IMR-90 (cell line): Measurements from ENCODE around the gene SUDS3. TPM values are rescaled to one million over a fixed set of nuclear protein-coding genes. Genes with fewer than 3 reads are reported as not detected.

Experiments
- ATAC-seq: fragments of 200-7000 bp; cut with Tn5 transposase; 2 replicates; pipeline ENCODE4 v1.9.1; 2020; ENCODE audit warnings: low read depth, mild to moderate bottlenecking, moderate library complexity
- BruUV-seq: library from RNA; stranded (reverse); fragments of 400-500 nt; replicated peaks from 2 replicates; lab custom pipeline; 2021; lab: Mats Ljungman, UMichigan
- CTCF ChIA-PET: fragments of 300-600 bp; formaldehyde crosslinking; extraction: SDS; loops from one replicate; lab custom pipeline; 2021; ENCODE audit warnings: antibody characterized with exemption; lab: Yijun Ruan, JAX
- POLR2A ChIA-PET: fragments of 300-600 bp; sonication (Branson Sonifier 250); formaldehyde crosslinking; loops from one replicate; lab custom pipeline; 2022; ENCODE audit warnings: antibody characterized with exemption; ENCODE audit not compliant: unreplicated experiment; lab: Charles Lee
- DNase-seq: peaks from one replicate; pipeline ENCODE4 v3.0.0; 2013
- H2AFZ ChIP-seq: replicated peaks from 2 replicates; pipeline ENCODE3; 2013; ENCODE audit warnings: low read length, mild to moderate bottlenecking; ENCODE audit not compliant: poor library complexity
- H2AK5ac ChIP-seq: 2 replicates; pipeline ENCODE4 v1.6.1; 2013; ENCODE audit warnings: low read depth, low read length, inconsistent platforms
- H2AK9ac ChIP-seq: replicated peaks from 2 replicates; pipeline ENCODE3; 2013; ENCODE audit warnings: mild to moderate bottlenecking, low read depth, low read length, moderate library complexity; ENCODE audit not compliant: poor library complexity
- H2BK120ac ChIP-seq: 2 replicates; pipeline ENCODE4 v1.6.1; 2013; ENCODE audit warnings: low read depth, low read length, inconsistent platforms
- H2BK15ac ChIP-seq: 3 replicates; pipeline ENCODE4 v1.6.1; 2013; ENCODE audit warnings: low read depth, low read length, inconsistent platforms
- H2BK20ac ChIP-seq: 2 replicates; pipeline ENCODE4 v1.6.1; 2013; ENCODE audit warnings: low read depth, mild to moderate bottlenecking, inconsistent platforms, low read length, moderate library complexity
- H2BK5ac ChIP-seq: 2 replicates; pipeline ENCODE4 v1.6.1; 2013; ENCODE audit warnings: mild to moderate bottlenecking, low read depth, low read length, inconsistent platforms; ENCODE audit not compliant: poor library complexity, severe bottlenecking
- H3K14ac ChIP-seq: replicated peaks from 2 replicates; pipeline ENCODE4 v1.6.1; 2013; ENCODE audit warnings: low read depth, low read length, inconsistent platforms
- H3K18ac ChIP-seq: 2 replicates; pipeline ENCODE4 v1.6.1; 2013; ENCODE audit warnings: low read depth, low read length, control low read depth
- H3K23ac ChIP-seq: 2 replicates; pipeline ENCODE4 v1.6.1; 2013; ENCODE audit warnings: low read depth, low read length, inconsistent platforms
- H3K27ac ChIP-seq: 2 replicates; pipeline ENCODE4 v1.5.1; 2013; ENCODE audit warnings: mild to moderate bottlenecking, control low read depth, low read length; ENCODE audit not compliant: insufficient read depth
- H3K27me3 ChIP-seq: 2 replicates; pipeline ENCODE4 v1.6.1; 2013; ENCODE audit warnings: low read length; ENCODE audit not compliant: control insufficient read depth, insufficient read depth
- H3K36me3 ChIP-seq: 2 replicates; pipeline ENCODE4 v1.6.1; 2013; ENCODE audit warnings: low read length, mixed read lengths; ENCODE audit not compliant: control insufficient read depth, insufficient read depth
- H3K4ac ChIP-seq: 2 replicates; pipeline ENCODE4 v1.6.1; 2013; ENCODE audit warnings: low read depth, low read length, inconsistent platforms
- H3K4me1 ChIP-seq: 2 replicates; pipeline ENCODE4 v1.6.1; 2013; ENCODE audit warnings: low read length, mixed read lengths; ENCODE audit not compliant: control insufficient read depth, insufficient read depth
- H3K4me2 ChIP-seq: 2 replicates; pipeline ENCODE4 v1.6.1; 2013; ENCODE audit warnings: low read depth, mild to moderate bottlenecking, control low read depth, low read length, moderate library complexity
- H3K4me3 ChIP-seq: 2 replicates; pipeline ENCODE4 v1.5.1; 2013; ENCODE audit warnings: low read depth, mild to moderate bottlenecking, control low read depth, low read length, moderate library complexity; ENCODE audit not compliant: insufficient read depth
- H3K56ac ChIP-seq: 2 replicates; pipeline ENCODE4 v1.6.1; 2013; ENCODE audit warnings: low read length, inconsistent platforms; ENCODE audit not compliant: insufficient read depth; ENCODE audit errors: extremely low read depth
- H3K79me1 ChIP-seq, 2 experiments: 2 replicates each; pipeline ENCODE4 v1.6.1; 2013; ENCODE audit warnings: low read length in 2 of 2, inconsistent platforms in 1 of 2, low read depth in 1 of 2
- H3K9ac ChIP-seq: 2 replicates; pipeline ENCODE4 v1.6.1; 2013; ENCODE audit warnings: low read depth, low read length, control low read depth
- H3K9me1 ChIP-seq: 2 replicates; pipeline ENCODE4 v1.6.1; 2013; ENCODE audit warnings: low read length, inconsistent platforms; ENCODE audit not compliant: insufficient read depth
- H3K9me3 ChIP-seq: 2 replicates; pipeline ENCODE4 v1.6.1; 2013; ENCODE audit warnings: low read length; ENCODE audit not compliant: control insufficient read depth, insufficient read depth
- H4K20me1 ChIP-seq: 2 replicates; pipeline ENCODE4 v1.6.1; 2013; ENCODE audit warnings: low read length, inconsistent platforms; ENCODE audit not compliant: insufficient read depth
- H4K5ac ChIP-seq: 2 replicates; pipeline ENCODE4 v1.6.1; 2013; ENCODE audit warnings: mild to moderate bottlenecking, low read depth, low read length, control low read depth
- H4K8ac ChIP-seq, 2 experiments: 2 replicates each; pipeline ENCODE4 v1.6.1; 2013; ENCODE audit warnings: low read depth in 2 of 2, low read length in 2 of 2, control low read depth in 1 of 2, inconsistent platforms in 1 of 2
- H4K91ac ChIP-seq: 2 replicates; pipeline ENCODE4 v1.6.1; 2013; ENCODE audit warnings: low read depth, low read length, inconsistent platforms; ENCODE audit not compliant: insufficient read depth
- BHLHE40 ChIP-seq: fragments of 150-350 bp; IDR thresholded peaks from 2 replicates; pipeline ENCODE4 v1.6.1; 2016; ENCODE audit warnings: mild to moderate bottlenecking, low read depth, low read length
- CEBPB ChIP-seq: IDR thresholded peaks from 2 replicates; pipeline ENCODE4 v1.6.1; 2012; ENCODE audit warnings: low read depth, low read length, improper control_type of control experiment
- CHD1 ChIP-seq: IDR thresholded peaks from 2 replicates; pipeline ENCODE4 v1.6.1; 2012; ENCODE audit warnings: low read depth, low read length, improper control_type of control experiment
- CTCF ChIP-seq: conservative IDR thresholded peaks from 2 replicates; pipeline ENCODE4 v1.5.1; 2012; ENCODE audit warnings: mild to moderate bottlenecking, low read depth, low read length, improper control_type of control experiment
- FOS ChIP-seq: fragments of 150-350 bp; IDR thresholded peaks from 2 replicates; pipeline ENCODE4 v1.6.1; 2016; ENCODE audit warnings: low read depth, low read length
- MAFK ChIP-seq: IDR thresholded peaks from 2 replicates; pipeline ENCODE4 v1.6.1; 2012; ENCODE audit warnings: low read depth, low read length, improper control_type of control experiment
- MAZ ChIP-seq: IDR thresholded peaks from 2 replicates; pipeline ENCODE4 v1.6.1; 2012; ENCODE audit warnings: low read depth, mild to moderate bottlenecking, low read length, improper control_type of control experiment, moderate library complexity, borderline replicate concordance
- MXI1 ChIP-seq: IDR thresholded peaks from 2 replicates; pipeline ENCODE4 v1.6.1; 2012; ENCODE audit warnings: low read depth, mild to moderate bottlenecking, low read length, moderate library complexity, borderline replicate concordance
- POLR2A ChIP-seq: IDR thresholded peaks from 2 replicates; pipeline ENCODE4 v1.6.1; 2012; ENCODE audit warnings: mild to moderate bottlenecking, low read depth, low read length
- RAD21 ChIP-seq: IDR thresholded peaks from 2 replicates; pipeline ENCODE4 v1.6.1; 2012; ENCODE audit warnings: low read length, improper control_type of control experiment
- RCOR1 ChIP-seq: IDR thresholded peaks from 2 replicates; pipeline ENCODE4 v1.6.1; 2012; ENCODE audit warnings: mild to moderate bottlenecking, low read length, improper control_type of control experiment; ENCODE audit not compliant: insufficient replicate concordance
- RFX5 ChIP-seq: IDR thresholded peaks from 2 replicates; pipeline ENCODE4 v1.8.0; 2012; ENCODE audit warnings: low read depth, mild to moderate bottlenecking, low read length, moderate library complexity
- SMC3 ChIP-seq: fragments of 150-350 bp; IDR thresholded peaks from 2 replicates; pipeline ENCODE4 v1.6.1; 2016; ENCODE audit warnings: low read depth, mild to moderate bottlenecking, antibody characterized with exemption, low read length, moderate library complexity
- USF2 ChIP-seq: fragments of 150-350 bp; IDR thresholded peaks from 2 replicates; pipeline ENCODE4 v1.6.1; 2017; ENCODE audit warnings: mild to moderate bottlenecking, antibody characterized with exemption, low read length, low read depth
- WGBS, 2 experiments: methylation state at CpG; one replicate each; pipeline versions ENCODE4 v1.1.5 to v1.1.7; 2013; ENCODE audit warnings: missing lambda C conversion rate in 2 of 2; ENCODE audit not compliant: insufficient read length in 1 of 2; ENCODE audit errors: extremely low coverage in 2 of 2; 5-methylcytosine and 5-hydroxymethylcytosine counted together
- dilution Hi-C: fragments of 300-500 bp; cut with HindIII; formaldehyde crosslinking; loops from one replicate; pipeline ENCODE4 v1.14.3; 2018; ENCODE audit warnings: low sequenced_read_pairs; ENCODE audit not compliant: unreplicated experiment
- in situ Hi-C: fragments of 300-500 bp; cut with MboI; formaldehyde crosslinking; loops from 3 replicates; pipeline ENCODE4 v1.14.3; 2019; ENCODE audit warnings: low sequenced_read_pairs, inconsistent platforms, mixed read lengths
- intact Hi-C: fragments of 100-400 bp; cut with micrococcal nuclease; formaldehyde crosslinking; loops from 2 replicates; pipeline ENCODE4 v1.10.0; 2022
- polyA plus RNA-seq, 3 experiments: library from polyadenylated mRNA; depleted of rRNA; stranded (reverse); fragments of >200 nt; gene quantifications; 2 replicates each; pipeline ENCODE4 v1.2.3, GENCODE V29; 2012; ENCODE audit warnings: low replicate concordance in 1 of 3
- total RNA-seq: library from RNA; depleted of rRNA; stranded (reverse); fragments of >200 nt; gene quantifications from 2 replicates; pipeline ENCODE4 v1.2.3, GENCODE V29; 2012
- TF ChIP-seq, protein P1 (sequence below): fragments of 150-350 bp; IDR thresholded peaks from 2 replicates; pipeline ENCODE4 v1.6.1; 2016; ENCODE audit warnings: low read depth, mild to moderate bottlenecking, low read length, moderate library complexity, borderline replicate concordance

The SUDS3 gene
- total and polyA plus RNA-seq, 2 of the 4 experiments (the other 2 are of a cell fraction), result 13.4 to 13.8 TPM

- H4K8ac ChIP-seq, result 0 out of 4 replicates have a peak overlapping the region, but pooled peaks of 1 of the 2 experiments have one; percentile 14
- peak overlapping the region; percentile 90 for H3K4me2 ChIP-seq
- H2AFZ ChIP-seq, result peak overlapping the region; percentile 67
- no peak overlapping the region for H4K91ac ChIP-seq
- H3K27ac ChIP-seq, result peak overlapping the region; percentile 35; the same call in 1 of the 2 replicates
- ATAC-seq (peak; percentile 6; the same call in 1 of the 2 replicates), DNase-seq (peak; percentile 44)
- H2BK20ac ChIP-seq, result no peak overlapping the region
- no peak overlapping the region for H2BK15ac ChIP-seq
- intact Hi-C loops, result loop anchor here (1.0 to 5.0 kb wide), 4 partner anchors 257 to 1167 kb away; partner anchors contain the start of gene WSB2
- BruUV-seq, result no TSS peak
- WGBS, 2 experiments, result no CpG with 5 or more reads among the region's 8 CpGs
- peak overlapping the region; percentile 72 for H3K23ac ChIP-seq
- no peak overlapping the region for H3K18ac ChIP-seq
- no peak overlapping the region for H2AK9ac ChIP-seq
- H3K79me1 ChIP-seq, result peaks cover 9 to 28% of the 10 kb centered on the region in 2 experiments
- dilution Hi-C loops, result no loop called here
- no peak overlapping the region for H2BK120ac ChIP-seq
- H3K4me3 ChIP-seq, result peak overlapping the region; percentile 70
- H4K5ac ChIP-seq, result no peak overlapping the region
- H2BK5ac ChIP-seq, result no peak overlapping the region
- H3K9me3 ChIP-seq, result no peaks in the 10 kb centered on the region
- H3K9me1 ChIP-seq, result no peaks in the 10 kb centered on the region
- peaks cover 1% of the 10 kb centered on the region; the same call in 1 of the 2 replicates for H3K4me1 ChIP-seq
- peaks cover 8% of the 10 kb centered on the region for H4K20me1 ChIP-seq
- H2AK5ac ChIP-seq, result no peak overlapping the region
- H3K27me3 ChIP-seq, result no peaks in the 10 kb centered on the region
- ChIA-PET POLR2A (no interaction called here), CTCF (interaction anchor here (0.5 to 3.7 kb wide), 13 partner anchors 13 to 475 kb away, joined by 3 to 65 read pairs (median 4); no protein-coding TSS in a partner anchor)
- in situ Hi-C loops, result loop anchor here (25.0 kb wide), 1 partner anchor 341 kb away; no protein-coding TSS in a partner anchor
- H3K14ac ChIP-seq, result 0 out of 2 replicates have a peak overlapping the region, but pooled peaks have one; percentile 24
- H3K4ac ChIP-seq, result peak overlapping the region; percentile 9; the same call in 1 of the 2 replicates
- H3K56ac ChIP-seq, result no peak overlapping the region
- H3K9ac ChIP-seq, result peak overlapping the region; percentile 86
- H3K36me3 ChIP-seq, result peaks cover 13% of the 10 kb centered on the region
- TF ChIP-seq CEBPB, result no peak
- no peak for TF ChIP-seq POLR2A
- TF ChIP-seq BHLHE40, result no peak
- TF ChIP-seq, protein P1, sequence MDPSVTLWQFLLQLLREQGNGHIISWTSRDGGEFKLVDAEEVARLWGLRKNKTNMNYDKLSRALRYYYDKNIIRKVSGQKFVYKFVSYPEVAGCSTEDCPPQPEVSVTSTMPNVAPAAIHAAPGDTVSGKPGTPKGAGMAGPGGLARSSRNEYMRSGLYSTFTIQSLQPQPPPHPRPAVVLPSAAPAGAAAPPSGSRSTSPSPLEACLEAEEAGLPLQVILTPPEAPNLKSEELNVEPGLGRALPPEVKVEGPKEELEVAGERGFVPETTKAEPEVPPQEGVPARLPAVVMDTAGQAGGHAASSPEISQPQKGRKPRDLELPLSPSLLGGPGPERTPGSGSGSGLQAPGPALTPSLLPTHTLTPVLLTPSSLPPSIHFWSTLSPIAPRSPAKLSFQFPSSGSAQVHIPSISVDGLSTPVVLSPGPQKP, result no peak
- no peak for TF ChIP-seq MXI1
- peak; percentile 57 for TF ChIP-seq SMC3
- no peak for TF ChIP-seq MAZ
- no peak for TF ChIP-seq CHD1
- no peak for TF ChIP-seq RCOR1
- TF ChIP-seq USF2, result no peak
- peak; percentile 84 for TF ChIP-seq CTCF
- TF ChIP-seq RAD21, result peak; percentile 56
- no peak for TF ChIP-seq MAFK
- TF ChIP-seq RFX5, result no peak
- no peak for TF ChIP-seq FOS
These were observed 1.6 kb downstream of the SUDS3 start for GRCh38 chr12:118377884-118378470.
